SK-N-SH treated with all-trans-retinoic acid at 6 μM for 48 hours (cell line): ENCODE measurements around the gene OR51A7.

Experiments
- ARNTL ChIP-seq: fragments of 450-650 bp; formaldehyde crosslinking; IDR thresholded peaks from 2 replicates; pipeline ENCODE4 v1.5.0; 2020; ENCODE audit warnings: low read depth, mild to moderate bottlenecking, moderate library complexity, borderline replicate concordance
- BACH2 ChIP-seq: fragments of 250-450 bp; sonication (Bioruptor Pico); IDR thresholded peaks from 2 replicates; pipeline ENCODE4 v1.9.0; 2021; ENCODE audit warnings: mild to moderate bottlenecking, borderline replicate concordance
- CREB5 ChIP-seq: fragments of 250-450 bp; sonication (Bioruptor Pico); IDR thresholded peaks from 2 replicates; pipeline ENCODE4 v1.5.1; 2020; ENCODE audit warnings: low read depth, mild to moderate bottlenecking, moderate library complexity
- CSDC2 ChIP-seq: fragments of 250-450 bp; sonication (Bioruptor Pico); IDR thresholded peaks from 2 replicates; pipeline ENCODE4 v1.5.0; 2020; ENCODE audit warnings: mild to moderate bottlenecking, moderate library complexity
- OSR1 ChIP-seq: fragments of 250-450 bp; sonication (Bioruptor Pico); IDR thresholded peaks from 2 replicates; pipeline ENCODE4 v1.8.0; 2022; ENCODE audit warnings: moderate library complexity, mild to moderate bottlenecking, inconsistent platforms
- RARB ChIP-seq: fragments of 250-450 bp; sonication (Bioruptor Pico); IDR thresholded peaks from 2 replicates; pipeline ENCODE4 v1.8.0; 2021; ENCODE audit warnings: mild to moderate bottlenecking, moderate library complexity
- TOX ChIP-seq: fragments of 250-450 bp; sonication (Bioruptor Pico); IDR thresholded peaks from 2 replicates; pipeline ENCODE4 v1.8.0; 2021; ENCODE audit warnings: mild to moderate bottlenecking, moderate library complexity, borderline replicate concordance
- ZC3H10 ChIP-seq: fragments of 250-450 bp; sonication (Bioruptor Pico); IDR thresholded peaks from 2 replicates; pipeline ENCODE4 v1.5.1; 2021; ENCODE audit warnings: mild to moderate bottlenecking, moderate library complexity
- ZFP30 ChIP-seq: fragments of 450-650 bp; formaldehyde crosslinking; IDR thresholded peaks from 2 replicates; pipeline ENCODE4 v1.5.0; 2022; ENCODE audit warnings: mild to moderate bottlenecking, moderate library complexity
- TF ChIP-seq, protein P1 (sequence below): fragments of 250-450 bp; sonication (Bioruptor Pico); IDR thresholded peaks from 2 replicates; pipeline ENCODE4 v1.5.1; 2021; ENCODE audit warnings: mild to moderate bottlenecking, moderate library complexity

GRCh38 chr11:4919250-4919649 lies 15.7 kb downstream of the OR51A7 start, which contains the start of gene OR51G2:
- TF ChIP-seq OSR1 (CRISPR knock-in tag) (no peak), CSDC2 (CRISPR knock-in tag) (no peak), BACH2 (no peak), TOX (no peak), RARB (no peak), ZC3H10 (no peak), CREB5 (CRISPR knock-in tag) (no peak), ARNTL (no peak), ZFP30 (CRISPR knock-in tag) (no peak)
- TF ChIP-seq, protein P1, sequence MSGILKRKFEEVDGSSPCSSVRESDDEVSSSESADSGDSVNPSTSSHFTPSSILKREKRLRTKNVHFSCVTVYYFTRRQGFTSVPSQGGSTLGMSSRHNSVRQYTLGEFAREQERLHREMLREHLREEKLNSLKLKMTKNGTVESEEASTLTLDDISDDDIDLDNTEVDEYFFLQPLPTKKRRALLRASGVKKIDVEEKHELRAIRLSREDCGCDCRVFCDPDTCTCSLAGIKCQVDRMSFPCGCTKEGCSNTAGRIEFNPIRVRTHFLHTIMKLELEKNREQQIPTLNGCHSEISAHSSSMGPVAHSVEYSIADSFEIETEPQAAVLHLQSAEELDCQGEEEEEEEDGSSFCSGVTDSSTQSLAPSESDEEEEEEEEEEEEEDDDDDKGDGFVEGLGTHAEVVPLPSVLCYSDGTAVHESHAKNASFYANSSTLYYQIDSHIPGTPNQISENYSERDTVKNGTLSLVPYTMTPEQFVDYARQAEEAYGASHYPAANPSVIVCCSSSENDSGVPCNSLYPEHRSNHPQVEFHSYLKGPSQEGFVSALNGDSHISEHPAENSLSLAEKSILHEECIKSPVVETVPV (CRISPR knock-in tag): no peak
